ENCODE measurements around the gene PCDHGA11.
"Not testable (repeated sequence)": the region's sequence is repeated elsewhere in the genome, so short reads cannot be mapped to it uniquely, and the experiment has no call there.

PCDHGA11 gene

DNA sequence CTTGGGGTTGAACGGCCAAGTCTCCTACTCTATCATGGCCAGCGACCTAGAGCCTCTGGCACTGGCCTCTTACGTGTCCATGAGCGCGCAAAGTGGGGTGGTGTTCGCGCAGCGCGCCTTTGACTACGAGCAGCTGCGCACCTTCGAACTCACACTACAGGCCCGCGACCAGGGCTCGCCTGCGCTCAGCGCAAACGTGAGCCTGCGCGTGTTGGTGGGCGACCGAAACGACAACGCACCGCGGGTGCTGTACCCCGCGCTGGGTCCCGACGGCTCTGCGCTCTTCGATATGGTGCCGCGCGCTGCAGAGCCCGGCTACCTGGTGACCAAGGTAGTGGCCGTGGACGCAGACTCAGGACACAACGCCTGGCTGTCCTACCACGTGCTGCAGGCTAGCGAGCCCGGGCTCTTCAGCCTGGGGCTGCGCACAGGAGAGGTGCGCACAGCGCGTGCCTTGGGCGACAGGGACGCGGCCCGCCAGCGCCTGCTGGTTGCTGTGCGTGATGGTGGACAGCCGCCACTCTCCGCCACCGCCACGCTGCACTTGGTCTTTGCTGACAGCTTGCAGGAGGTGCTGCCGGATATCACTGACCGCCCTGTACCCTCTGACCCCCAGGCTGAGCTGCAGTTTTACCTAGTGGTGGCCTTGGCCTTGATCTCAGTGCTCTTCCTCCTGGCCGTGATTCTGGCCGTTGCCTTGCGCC is 21.1 kb upstream of the PCDHGA11 start:
- DNase-seq = no peak

DNA sequence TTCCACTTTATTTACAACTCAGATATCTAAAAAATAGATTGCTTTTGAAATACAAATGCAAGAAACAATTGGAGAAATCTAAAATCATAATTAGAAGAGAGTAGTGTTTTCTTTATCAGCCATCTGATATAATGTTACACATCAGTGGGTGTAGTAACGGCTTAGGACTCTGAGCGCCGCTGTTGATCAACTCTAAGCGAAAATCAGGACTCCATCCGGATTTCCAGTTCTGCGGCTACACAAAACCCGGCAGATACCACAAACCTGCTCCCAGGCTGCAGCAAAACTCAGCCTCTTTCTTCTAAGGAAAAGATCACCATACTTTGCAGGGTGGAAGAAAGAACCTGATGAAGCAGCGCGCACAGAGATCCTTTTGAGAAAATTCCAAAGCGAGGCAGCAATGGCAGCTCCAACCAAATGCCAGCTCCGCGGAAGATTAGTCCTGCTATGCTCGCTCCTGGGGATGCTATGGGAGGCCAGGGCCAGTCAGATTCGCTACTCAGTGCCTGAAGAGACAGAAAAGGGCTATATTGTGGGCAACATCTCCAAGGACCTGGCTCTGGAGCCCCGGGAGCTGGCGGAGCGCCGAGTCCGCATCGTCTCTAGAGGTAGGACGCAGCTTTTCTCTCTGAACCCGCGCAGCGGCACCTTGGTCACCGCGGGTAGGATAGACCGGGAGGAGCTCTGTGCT is 18.2 kb upstream of the PCDHGA11 start, which contains the start of gene PCDHGA9:
TSS of gene PCDHGA9 (plus strand) at position 226 of the 691 bp plus-strand sequence. CDS start at position 401, 175 bp downstream.
- DNase-seq = no peak

DNA sequence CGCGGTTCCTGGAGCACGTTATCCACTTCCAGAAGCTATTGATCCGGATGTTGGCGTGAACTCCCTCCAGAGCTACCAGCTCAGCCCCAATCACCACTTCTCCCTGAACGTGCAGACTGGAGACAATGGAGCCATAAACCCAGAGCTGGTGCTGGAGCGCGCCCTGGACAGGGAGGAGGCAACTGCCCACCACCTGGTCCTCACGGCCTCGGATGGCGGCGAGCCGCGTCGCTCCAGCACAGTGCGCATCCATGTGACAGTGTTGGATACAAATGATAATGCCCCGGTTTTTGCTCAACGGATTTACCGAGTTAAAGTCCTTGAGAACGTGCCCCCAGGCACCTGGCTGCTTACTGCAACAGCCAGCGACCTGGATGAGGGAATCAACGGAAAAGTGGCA is 17.5 kb upstream of the PCDHGA11 start:
- no peak for DNase-seq

DNA sequence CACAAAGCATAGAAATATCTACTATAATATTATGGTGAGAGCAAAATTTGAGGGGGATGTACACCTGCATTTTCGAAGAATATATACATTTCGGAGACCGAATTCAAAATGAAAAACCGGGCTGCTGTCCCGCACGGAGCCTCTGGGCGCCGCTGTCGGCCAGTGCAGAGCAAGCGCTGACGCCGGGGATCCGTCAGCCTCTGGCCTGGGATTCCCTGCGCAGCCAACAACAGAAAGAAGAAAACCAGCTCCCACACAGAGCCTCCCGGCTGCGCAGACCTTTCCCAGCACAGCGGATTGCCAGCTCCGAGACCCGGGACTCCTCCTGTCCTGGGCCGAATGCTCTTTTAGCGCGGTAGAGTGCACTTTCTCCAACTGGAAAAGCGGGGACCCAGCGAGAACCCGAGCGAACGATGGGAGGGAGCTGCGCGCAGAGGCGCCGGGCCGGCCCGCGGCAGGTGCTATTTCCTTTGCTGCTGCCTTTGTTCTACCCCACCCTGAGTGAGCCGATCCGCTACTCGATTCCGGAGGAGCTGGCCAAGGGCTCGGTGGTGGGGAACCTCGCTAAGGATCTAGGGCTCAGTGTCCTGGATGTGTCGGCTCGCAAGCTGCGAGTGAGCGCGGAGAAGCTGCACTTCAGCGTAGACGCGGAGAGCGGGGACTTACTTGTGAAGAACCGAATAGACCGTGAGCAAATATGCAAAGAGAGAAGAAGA is 12.9 kb upstream of the PCDHGA11 start, which contains the start of gene PCDHGB6:
TSS of gene PCDHGB6 (plus strand) at position 232 of the 716 bp plus-strand sequence. CDS start at position 414, 182 bp downstream.
- not testable (repeated sequence) for DNase-seq

DNA sequence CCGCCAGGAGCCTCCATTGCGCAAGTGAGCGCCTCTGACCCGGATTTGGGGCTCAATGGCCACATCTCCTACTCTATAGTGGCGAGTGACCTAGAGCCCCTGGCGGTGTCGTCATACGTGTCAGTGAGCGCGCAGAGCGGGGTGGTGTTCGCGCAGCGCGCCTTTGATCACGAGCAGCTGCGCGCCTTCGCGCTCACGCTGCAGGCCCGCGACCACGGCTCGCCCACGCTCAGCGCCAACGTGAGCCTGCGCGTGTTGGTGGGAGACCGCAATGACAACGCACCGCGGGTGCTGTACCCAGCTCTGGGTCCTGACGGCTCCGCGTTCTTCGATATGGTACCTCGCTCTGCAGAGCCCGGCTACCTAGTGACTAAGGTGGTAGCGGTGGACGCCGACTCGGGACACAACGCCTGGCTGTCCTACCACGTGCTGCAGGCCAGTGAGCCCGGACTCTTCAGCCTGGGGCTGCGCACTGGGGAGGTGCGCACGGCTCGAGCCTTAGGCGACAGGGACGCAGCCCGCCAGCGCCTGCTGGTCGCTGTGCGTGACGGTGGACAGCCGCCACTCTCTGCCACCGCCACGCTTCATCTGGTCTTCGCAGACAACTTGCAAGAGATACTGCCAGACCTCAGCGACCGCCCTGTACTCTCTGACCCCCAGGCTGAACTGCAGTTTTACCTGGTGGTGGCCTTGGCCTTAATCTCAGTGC is 11.1 kb upstream of the PCDHGA11 start:
- DNase-seq = no peak

DNA sequence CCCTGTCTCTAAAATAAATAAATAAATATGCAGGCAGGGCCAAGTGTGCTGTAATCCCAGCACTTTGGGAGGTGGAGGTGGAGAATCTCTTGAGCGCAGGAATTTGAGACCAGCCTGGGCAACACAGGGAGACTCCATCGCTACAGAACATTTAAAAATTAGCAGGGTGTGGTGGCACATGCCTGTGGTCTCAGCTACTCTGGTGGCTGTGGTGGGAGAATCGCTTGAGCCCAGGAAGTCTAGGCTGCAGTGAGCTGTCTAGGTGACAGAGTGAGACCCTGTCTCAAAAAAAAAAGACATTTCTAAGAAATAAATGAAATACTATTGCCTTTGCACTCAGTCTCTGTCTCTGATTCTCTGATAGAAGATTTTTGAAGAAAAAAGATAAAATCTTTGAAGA is 9.3 kb upstream of the PCDHGA11 start:
- no peak for DNase-seq

DNA sequence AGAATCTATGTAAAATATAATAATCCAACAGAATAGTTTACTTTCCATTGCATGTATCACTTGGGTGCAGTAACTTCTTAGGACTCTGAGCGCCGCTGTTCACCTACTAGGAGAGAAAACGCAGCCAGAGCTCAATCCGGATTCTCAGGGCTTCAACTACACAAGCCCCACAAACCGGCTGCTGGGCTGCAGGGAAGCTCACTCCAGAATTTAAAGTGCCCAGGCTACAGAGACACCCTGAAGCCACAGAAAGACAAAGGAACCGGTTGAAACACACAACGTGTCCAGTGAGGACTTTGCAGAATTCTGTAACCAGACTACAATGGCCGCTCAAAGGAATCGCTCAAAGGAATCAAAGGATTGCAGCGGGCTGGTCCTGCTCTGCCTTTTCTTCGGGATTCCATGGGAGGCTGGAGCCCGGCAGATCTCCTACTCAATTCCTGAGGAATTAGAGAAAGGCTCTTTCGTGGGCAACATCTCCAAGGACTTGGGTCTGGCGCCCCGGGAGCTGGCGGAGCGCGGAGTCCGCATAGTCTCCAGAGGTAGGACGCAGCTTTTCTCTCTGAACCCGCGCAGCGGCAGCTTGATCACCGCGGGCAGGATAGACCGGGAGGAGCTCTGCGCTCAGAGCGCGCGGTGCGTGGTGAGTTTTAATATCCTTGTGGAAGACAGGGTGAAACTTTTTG is 7.9 kb upstream of the PCDHGA11 start, which contains the start of gene PCDHGA10:
TSS of gene PCDHGA10 (plus strand) at position 134 of the 686 bp plus-strand sequence. CDS start at position 323, 189 bp downstream.
- DNase-seq = no peak

DNA sequence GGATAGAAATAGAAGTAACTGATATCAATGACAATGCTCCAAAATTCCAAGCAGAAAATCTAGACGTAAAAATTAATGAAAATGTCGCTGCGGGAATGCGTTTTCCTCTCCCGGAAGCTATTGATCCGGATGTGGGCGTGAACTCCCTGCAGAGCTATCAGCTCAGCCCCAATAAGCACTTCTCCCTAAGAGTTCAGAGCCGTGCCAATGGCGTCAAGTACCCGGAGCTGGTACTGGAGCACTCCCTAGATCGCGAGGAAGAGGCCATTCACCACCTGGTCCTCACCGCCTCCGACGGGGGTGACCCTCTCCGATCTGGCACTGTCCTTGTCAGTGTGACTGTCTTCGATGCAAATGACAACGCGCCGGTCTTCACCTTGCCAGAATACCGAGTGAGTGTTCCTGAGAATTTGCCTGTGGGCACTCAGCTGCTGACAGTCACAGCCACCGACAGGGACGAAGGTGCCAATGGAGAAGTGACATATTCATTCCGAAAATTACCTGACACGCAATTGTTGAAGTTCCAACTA is 7.2 kb upstream of the PCDHGA11 start:
- no peak for DNase-seq

DNA sequence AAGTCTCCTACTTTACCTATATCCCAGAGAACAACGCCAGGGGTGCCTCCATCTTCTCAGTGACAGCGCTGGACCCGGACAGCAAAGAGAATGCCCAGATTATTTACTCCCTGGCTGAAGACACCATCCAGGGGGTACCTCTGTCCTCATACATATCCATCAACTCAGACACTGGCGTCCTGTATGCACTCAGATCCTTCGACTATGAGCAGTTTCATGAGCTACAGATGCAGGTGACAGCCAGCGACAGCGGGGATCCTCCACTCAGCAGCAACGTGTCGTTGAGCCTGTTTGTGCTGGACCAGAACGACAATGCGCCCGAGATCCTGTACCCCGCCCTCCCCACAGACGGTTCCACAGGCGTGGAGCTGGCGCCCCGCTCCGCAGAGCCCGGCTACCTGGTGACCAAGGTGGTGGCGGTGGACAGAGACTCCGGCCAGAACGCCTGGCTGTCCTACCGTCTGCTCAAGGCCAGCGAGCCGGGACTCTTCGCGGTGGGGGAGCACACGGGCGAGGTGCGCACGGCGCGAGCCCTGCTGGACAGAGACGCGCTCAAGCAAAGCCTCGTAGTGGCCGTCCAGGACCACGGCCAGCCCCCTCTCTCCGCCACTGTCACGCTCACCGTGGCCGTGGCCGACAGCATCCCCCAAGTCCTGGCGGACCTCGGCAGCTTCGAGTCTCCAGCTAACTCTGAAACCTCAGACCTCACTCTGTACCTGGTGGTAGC is 6.1 kb upstream of the PCDHGA11 start:
- DNase-seq = not testable (repeated sequence)

DNA sequence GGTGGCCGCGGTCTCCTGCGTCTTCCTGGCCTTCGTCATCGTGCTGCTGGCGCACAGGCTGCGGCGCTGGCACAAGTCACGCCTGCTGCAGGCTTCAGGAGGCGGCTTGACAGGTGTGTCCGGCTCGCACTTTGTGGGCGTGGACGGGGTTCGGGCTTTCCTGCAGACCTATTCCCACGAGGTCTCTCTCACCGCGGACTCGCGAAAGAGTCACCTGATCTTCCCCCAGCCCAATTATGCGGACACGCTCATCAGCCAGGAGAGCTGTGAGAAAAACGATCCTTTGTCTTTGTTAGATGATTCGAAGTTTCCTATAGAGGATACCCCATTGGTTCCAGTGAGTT is 5.6 kb upstream of the PCDHGA11 start:
- DNase-seq = not testable (repeated sequence)

DNA sequence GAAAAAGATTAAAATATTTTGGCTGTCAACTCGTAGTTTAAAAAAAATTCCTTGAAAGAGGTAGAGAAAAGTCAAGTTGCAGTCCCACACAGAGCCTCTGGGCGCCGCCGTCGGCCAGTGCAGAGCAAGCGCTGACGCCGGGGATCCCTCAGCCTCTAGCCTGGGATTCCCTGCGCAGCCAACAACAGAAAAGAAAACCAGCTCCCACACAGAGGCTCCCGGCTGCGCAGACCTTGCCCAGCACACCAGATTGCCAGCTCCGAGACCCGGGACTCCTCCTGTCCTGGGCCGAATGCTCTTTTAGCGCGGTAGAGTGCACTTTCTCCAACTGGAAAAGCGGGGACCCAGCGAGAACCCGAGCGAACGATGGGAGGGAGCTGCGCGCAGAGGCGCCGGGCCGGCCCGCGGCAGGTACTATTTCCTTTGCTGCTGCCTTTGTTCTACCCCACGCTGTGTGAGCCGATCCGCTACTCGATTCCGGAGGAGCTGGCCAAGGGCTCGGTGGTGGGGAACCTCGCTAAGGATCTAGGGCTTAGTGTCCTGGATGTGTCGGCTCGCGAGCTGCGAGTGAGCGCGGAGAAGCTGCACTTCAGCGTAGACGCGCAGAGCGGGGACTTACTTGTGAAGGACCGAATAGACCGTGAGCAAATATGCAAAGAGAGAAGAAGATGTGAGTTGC is 3.2 kb upstream of the PCDHGA11 start, which contains the start of gene PCDHGB7:
TSS of gene PCDHGB7 (plus strand) at position 184 of the 679 bp plus-strand sequence. CDS start at position 367, 183 bp downstream.
- DNase-seq = not testable (repeated sequence)

DNA sequence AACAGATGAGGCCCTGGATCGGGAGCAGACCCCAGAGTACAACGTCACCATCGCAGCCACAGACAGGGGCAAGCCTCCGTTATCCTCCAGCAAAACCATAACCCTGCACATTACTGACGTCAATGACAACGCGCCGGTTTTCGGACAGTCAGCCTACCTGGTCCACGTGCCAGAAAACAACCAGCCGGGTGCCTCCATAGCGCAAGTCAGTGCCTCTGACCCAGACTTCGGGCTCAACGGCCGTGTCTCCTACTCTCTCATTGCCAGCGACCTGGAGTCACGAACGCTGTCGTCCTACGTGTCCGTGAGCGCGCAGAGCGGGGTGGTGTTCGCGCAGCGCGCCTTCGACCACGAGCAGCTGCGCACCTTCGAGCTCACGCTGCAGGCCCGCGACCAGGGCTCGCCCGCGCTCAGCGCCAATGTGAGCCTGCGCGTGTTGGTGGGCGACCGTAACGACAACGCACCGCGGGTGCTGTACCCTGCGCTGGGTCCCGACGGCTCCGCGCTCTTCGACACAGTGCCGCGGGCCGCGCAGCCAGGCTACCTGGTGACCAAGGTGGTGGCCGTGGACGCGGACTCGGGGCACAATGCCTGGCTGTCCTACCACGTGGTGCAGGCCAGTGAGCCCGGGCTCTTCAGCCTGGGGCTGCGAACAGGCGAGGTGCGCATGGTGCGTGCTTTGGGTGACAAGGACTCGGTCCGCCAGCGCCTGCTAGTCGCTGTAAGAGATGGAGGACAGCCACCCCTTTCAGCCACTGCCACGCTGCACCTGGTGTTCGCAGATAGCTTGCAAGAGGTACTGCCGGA is 1.6 kb upstream of the PCDHGA11 start:
- DNase-seq = no peak

DNA sequence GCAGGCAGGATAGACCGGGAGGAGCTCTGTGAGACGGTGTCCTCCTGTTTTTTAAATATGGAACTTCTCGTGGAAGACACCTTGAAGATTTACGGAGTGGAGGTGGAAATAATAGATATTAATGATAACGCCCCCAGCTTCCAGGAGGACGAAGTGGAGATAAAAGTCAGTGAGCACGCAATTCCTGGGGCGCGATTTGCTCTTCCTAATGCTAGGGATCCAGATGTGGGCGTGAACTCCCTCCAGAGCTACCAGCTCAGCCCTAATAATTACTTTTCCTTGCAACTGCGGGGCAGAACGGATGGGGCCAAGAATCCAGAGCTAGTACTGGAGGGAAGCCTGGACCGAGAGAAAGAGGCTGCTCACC is 621 bp downstream of the PCDHGA11 start:
- no peak for DNase-seq

DNA sequence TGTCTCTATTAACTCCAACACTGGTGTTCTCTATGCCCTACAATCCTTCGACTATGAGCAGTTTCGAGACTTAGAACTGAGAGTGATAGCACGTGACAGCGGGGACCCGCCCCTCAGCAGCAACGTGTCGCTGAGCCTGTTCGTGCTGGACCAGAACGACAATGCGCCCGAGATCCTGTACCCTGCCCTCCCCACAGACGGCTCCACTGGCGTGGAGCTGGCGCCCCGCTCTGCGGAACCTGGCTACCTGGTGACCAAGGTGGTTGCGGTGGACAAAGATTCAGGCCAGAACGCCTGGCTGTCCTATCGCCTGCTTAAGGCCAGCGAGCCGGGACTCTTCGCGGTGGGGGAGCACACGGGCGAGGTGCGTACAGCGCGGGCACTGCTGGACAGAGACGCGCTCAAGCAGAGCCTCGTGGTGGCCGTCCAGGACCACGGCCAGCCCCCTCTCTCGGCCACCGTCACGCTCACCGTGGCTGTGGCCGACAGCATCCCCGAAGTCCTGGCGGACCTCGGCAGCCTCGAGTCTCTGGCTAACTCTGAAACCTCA is 2.0 kb downstream of the PCDHGA11 start:
- no peak for DNase-seq

DNA sequence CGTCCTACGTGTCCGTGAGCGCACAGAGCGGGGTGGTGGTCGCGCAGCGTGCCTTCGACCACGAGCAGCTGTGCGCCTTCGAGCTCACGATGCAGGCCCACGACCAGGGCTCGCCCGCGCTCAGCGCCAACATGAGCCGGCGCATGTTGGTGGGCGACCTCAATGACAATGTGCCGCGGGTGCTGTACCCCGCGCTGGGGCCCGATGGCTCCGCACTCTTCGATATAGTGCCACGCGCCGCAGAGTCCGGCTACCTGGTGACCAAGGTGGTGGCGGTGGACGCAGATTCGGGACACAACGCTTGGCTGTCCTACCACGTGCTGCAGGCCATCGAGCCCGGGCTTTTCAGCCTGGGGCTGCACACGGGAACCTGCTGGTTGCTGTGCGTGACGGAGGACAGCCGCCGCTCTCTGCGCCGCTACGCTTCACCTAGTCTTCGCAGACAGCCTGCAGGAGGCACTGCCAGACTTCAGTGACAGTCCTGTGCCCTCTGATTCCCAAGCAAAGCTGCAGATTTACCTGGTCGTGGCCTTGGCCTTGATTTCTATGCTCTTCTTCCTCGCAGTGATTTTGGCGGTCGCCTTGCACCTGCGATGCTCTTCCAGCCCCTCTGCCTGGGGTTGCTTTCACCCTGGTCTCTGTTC is 7.1 kb downstream of the PCDHGA11 start:
- no peak for DNase-seq

DNA sequence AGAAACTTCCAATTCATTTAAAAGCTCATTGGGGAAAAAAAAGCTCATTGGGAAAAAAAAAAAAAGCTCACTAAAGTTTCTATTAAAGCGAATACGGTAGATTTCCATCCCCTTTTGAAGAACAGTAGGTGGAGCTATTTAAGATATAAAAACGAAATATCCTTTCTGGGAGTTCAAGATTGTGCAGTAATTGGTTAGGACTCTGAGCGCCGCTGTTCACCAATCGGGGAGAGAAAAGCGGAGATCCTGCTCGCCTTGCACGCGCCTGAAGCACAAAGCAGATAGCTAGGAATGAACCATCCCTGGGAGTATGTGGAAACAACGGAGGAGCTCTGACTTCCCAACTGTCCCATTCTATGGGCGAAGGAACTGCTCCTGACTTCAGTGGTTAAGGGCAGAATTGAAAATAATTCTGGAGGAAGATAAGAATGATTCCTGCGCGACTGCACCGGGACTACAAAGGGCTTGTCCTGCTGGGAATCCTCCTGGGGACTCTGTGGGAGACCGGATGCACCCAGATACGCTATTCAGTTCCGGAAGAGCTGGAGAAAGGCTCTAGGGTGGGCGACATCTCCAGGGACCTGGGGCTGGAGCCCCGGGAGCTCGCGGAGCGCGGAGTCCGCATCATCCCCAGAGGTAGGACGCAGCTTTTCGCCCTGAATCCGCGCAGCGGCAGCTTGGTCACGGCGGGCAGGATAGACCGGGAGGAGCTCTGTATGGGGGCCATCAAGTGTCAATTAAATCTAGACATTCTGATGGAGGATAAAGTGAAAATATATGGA is 9.7 kb downstream of the PCDHGA11 start, which contains the start of gene PCDHGA12:
TSS of gene PCDHGA12 (plus strand) at position 176 of the 782 bp plus-strand sequence. CDS start at position 429, 253 bp downstream.
- no peak for DNase-seq

DNA sequence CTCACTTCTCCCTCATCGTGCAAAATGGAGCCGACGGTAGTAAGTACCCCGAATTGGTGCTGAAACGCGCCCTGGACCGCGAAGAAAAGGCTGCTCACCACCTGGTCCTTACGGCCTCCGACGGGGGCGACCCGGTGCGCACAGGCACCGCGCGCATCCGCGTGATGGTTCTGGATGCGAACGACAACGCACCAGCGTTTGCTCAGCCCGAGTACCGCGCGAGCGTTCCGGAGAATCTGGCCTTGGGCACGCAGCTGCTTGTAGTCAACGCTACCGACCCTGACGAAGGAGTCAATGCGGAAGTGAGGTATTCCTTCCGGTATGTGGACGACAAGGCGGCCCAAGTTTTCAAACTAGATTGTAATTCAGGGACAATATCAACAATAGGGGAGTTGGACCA is 10.4 kb downstream of the PCDHGA11 start:
- no peak for DNase-seq

DNA sequence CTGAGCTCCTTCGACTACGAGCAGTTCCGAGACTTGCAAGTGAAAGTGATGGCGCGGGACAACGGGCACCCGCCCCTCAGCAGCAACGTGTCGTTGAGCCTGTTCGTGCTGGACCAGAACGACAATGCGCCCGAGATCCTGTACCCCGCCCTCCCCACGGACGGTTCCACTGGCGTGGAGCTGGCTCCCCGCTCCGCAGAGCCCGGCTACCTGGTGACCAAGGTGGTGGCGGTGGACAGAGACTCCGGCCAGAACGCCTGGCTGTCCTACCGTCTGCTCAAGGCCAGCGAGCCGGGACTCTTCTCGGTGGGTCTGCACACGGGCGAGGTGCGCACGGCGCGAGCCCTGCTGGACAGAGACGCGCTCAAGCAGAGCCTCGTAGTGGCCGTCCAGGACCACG is 11.5 kb downstream of the PCDHGA11 start:
- not testable (repeated sequence) for DNase-seq

Data from NCI-H2227 treated with DMSO at 0.1 percent for 48 hours (cell line).